Measurements from ENCODE around the gene ZNF471.

Gene ZNF471

DNA sequence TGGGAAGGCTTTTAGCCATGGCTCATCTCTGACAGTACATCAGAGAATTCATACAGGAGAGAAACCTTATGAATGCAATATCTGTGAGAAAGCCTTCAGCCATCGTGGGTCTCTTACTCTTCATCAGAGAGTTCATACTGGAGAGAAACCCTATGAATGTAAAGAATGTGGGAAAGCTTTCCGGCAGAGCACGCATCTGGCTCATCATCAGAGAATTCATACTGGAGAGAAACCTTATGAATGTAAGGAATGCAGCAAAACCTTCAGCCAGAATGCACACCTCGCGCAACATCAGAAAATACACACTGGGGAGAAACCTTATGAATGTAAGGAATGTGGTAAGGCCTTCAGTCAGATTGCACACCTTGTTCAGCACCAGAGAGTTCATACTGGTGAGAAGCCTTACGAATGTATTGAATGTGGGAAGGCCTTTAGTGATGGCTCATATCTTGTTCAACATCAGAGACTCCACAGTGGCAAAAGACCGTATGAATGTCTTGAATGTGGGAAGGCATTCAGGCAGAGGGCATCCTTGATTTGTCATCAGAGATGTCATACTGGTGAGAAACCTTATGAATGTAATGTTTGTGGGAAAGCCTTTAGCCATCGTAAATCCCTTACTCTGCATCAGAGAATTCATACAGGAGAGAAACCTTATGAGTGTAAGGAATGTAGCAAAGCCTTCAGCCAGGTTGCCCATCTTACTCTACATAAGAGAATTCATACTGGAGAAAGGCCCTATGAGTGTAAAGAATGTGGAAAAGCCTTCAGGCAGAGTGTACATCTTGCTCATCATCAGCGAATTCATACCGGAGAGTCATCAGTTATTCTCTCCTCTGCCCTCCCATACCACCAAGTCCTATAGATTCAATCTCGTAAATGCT, 70.3 kb downstream of the ZNF471 start:
- no peak for DNase-seq

Measured in DMS 273 treated with DMSO at 0.1 percent for 48 hours (cell line).